H1 (cell line): Measurements from ENCODE around the gene GRIK2.

Experiments used
- ATF2 ChIP-seq: IDR thresholded peaks from 2 replicates; pipeline ENCODE4 v1.6.1; 2012; ENCODE audit warnings: low read length, inconsistent platforms
- CTCF ChIP-seq, 3 experiments: IDR thresholded peaks; 1 replicate in 2 of 3; 2 replicates in 1 of 3; pipeline versions ENCODE4 v1.5.1 to v1.6.1; 2011; ENCODE audit warnings: low read length in 3 of 3, mild to moderate bottlenecking in 3 of 3, inconsistent platforms in 2 of 3, low read depth in 1 of 3, moderate library complexity in 1 of 3; ENCODE audit not compliant: insufficient read depth in 1 of 3; ENCODE audit errors: control extremely low read depth in 1 of 3
- EGR1 ChIP-seq: IDR thresholded peaks from 2 replicates; pipeline ENCODE4 v1.6.1; 2011; ENCODE audit warnings: low read depth, low read length, borderline replicate concordance
- PHF8 ChIP-seq: fragments of 200-600 bp; sonication (generic); conservative IDR thresholded peaks from 2 replicates; pipeline ENCODE4 v1.7.1; 2012; ENCODE audit warnings: low read depth, mild to moderate bottlenecking, inconsistent platforms, low read length, moderate library complexity
- RAD21 ChIP-seq, 2 experiments: IDR thresholded peaks in 1 of 2; conservative IDR thresholded peaks in 1 of 2; 2 replicates each; pipeline ENCODE4 v1.6.1; 2011; ENCODE audit warnings: low read depth in 2 of 2, low read length in 2 of 2, improper control_type of control experiment in 1 of 2, inconsistent platforms in 1 of 2, mild to moderate bottlenecking in 1 of 2, moderate library complexity in 1 of 2

GRCh38 chr6:101396548-101397173 lies 3.2 kb downstream of the GRIK2 start:
- no peak for TF ChIP-seq RAD21 (IDR thresholded peaks at IDR 0.05 in 1 of 2, conservative IDR thresholded peaks at IDR 0.05 in 1 of 2; ENCODE audit: low read depth in 2 of 2, low read length in 2 of 2)
- no peak for TF ChIP-seq EGR1
- no peak for TF ChIP-seq ATF2
- TF ChIP-seq CTCF (IDR thresholded peaks at IDR 0.05; ENCODE audit: control extremely low read depth in 1 of 3, insufficient read depth in 1 of 3, low read depth in 1 of 3, low read length in 3 of 3): no peak
- TF ChIP-seq PHF8: no peak
